DOHH2 (cell line): ENCODE data around the gene NUCB1.

Experiments used
- CTCF ChIP-seq: fragments of 200-600 bp; sonication (generic); IDR thresholded peaks from one replicate; pipeline ENCODE4 v1.5.1; 2014; ENCODE audit warnings: antibody characterized with exemption, mild to moderate bottlenecking, low read depth, low read length; ENCODE audit not compliant: poor library complexity, severe bottlenecking
- EZH2phosphoT487 ChIP-seq: fragments of 200-600 bp; sonication (generic); IDR thresholded peaks from 2 replicates; pipeline ENCODE4 v1.6.1; 2017; ENCODE audit warnings: borderline replicate concordance, mild to moderate bottlenecking, antibody characterized with exemption, low read length, moderate library complexity, mixed read lengths

- TF ChIP-seq CTCF (no peak), EZH2phosphoT487 (no peak)
Observed at GRCh38 chr19:48861313-48861712, 38.8 kb upstream of the NUCB1 start.
